Upper lobe of left lung (tissue), 4 donors: Measurements from ENCODE around the gene KRT2.

Experiments used
- CTCF ChIP-seq, 6 experiments: fragments of 450-650 bp in 4 of 6; fragments of 200-600 bp in 2 of 6; sonication (generic) in 2 of 6; IDR thresholded peaks; one replicate each; pipeline ENCODE4 v1.5.1; 2016 to 2019; ENCODE audit warnings: antibody characterized with exemption in 6 of 6
- EP300 ChIP-seq, 4 donors: sonication (generic); formaldehyde crosslinking; IDR thresholded peaks; one replicate each; pipeline ENCODE4 v1.5.1; 2017; ENCODE audit warnings: antibody characterized with exemption in 4 of 4, control low read depth in 2 of 4
- POLR2A ChIP-seq, 4 donors: fragments of 450-650 bp; IDR thresholded peaks; one replicate each; pipeline ENCODE4 v1.5.1; 2016 to 2017; ENCODE audit warnings: antibody characterized with exemption in 4 of 4, mild to moderate bottlenecking in 2 of 4
- POLR2AphosphoS5 ChIP-seq, 2 donors: sonication (generic); formaldehyde crosslinking; IDR thresholded peaks; one replicate each; pipeline ENCODE4 v1.5.1; 2017; ENCODE audit warnings: antibody characterized with exemption in 2 of 2

DNA sequence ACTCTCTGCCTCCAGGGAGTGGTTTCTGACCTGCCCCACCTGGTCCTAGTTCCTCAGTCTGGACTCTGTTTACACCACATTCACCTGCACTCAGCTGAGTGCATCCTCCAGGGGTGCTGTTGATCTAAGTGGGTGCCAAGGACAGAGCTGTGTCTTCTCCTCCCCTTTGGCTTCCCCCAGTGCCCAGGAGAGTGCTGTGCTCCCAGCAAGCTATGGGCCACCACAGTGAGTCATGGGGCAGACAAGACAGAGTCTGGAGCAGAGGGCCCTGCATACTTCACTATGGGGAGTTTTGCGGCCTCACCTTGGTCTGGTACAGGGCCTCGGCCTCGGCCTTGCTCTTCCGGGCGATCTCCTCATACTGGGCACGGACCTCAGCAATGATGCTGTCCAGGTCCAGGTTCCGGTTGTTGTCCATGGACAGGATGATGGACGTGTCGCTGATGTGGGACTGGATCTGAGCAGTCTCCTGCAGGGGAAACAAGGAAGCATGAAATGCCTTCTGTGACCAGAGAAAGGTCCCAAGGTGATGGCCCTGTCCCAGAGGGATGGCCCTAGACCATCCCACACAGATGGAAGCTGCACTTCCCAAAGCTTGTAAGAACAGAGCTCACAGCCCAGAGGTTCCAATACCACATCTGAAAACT lies 38.5 kb downstream of the KRT2 start:
- TF ChIP-seq EP300 (IDR thresholded peaks at IDR 0.05) (no peak), CTCF (IDR thresholded peaks at IDR 0.05) (no peak), POLR2AphosphoS5 (IDR thresholded peaks at IDR 0.05) (no peak), POLR2A (IDR thresholded peaks at IDR 0.05) (no peak)
